ENCODE results near the gene JMJD7. TPM values are rescaled to one million over a fixed set of nuclear protein-coding genes. Genes with fewer than 3 reads are reported as not detected.

Gene JMJD7
- total RNA-seq, 1 donor from 2014 or later = 24.3 TPM

GRCh38 chr15:41836073-41836472 lies 8.2 kb downstream of the JMJD7 start:
- no peaks in the 10 kb centered on the region for H3K9me3 ChIP-seq
- H3K27me3 ChIP-seq (ENCODE audit: low read depth) = no peaks in the 10 kb centered on the region
- TF ChIP-seq CTCF (IDR thresholded peaks at IDR 0.05) = no peak
- intact Hi-C loops (cut with DNase I) = no loop called here
- H3K4me1 ChIP-seq = peaks cover 42% of the 10 kb centered on the region
- no peak for DNase-seq
- H3K27ac ChIP-seq = no peak overlapping the region
- peaks cover 39% of the 10 kb centered on the region for H3K36me3 ChIP-seq
- ATAC-seq = no peak
- H3K4me3 ChIP-seq = no peak overlapping the region

- DNase-seq = peak; percentile 83
- peak overlapping the region; percentile 82 for H3K27ac ChIP-seq
- H3K4me1 ChIP-seq = peaks cover 34% of the 10 kb centered on the region
- TF ChIP-seq CTCF (IDR thresholded peaks at IDR 0.05) = no peak
- H3K9me3 ChIP-seq = no peaks in the 10 kb centered on the region
- H3K4me3 ChIP-seq = no peak overlapping the region
- H3K36me3 ChIP-seq = peaks cover 37% of the 10 kb centered on the region
- no peaks in the 10 kb centered on the region for H3K27me3 ChIP-seq (ENCODE audit: low read depth)
- ATAC-seq = peak; percentile 76 to 79
- intact Hi-C loops (cut with DNase I) = no loop called here
Observed at GRCh38 chr15:41836713-41837454, 9.0 kb downstream of the JMJD7 start.

- H3K27me3 ChIP-seq (ENCODE audit: low read depth) = no peaks in the 10 kb centered on the region
- TF ChIP-seq CTCF (IDR thresholded peaks at IDR 0.05) = no peak
- peaks cover 33% of the 10 kb centered on the region for H3K36me3 ChIP-seq
- ATAC-seq = peak; percentile 89 to 93
- no peaks in the 10 kb centered on the region for H3K9me3 ChIP-seq
- peak; percentile 90 for DNase-seq
- no peak within 1 kb of the TSS for H3K4me3 ChIP-seq
- intact Hi-C loops (cut with DNase I) = no loop called here
- peaks cover 19% of the 10 kb centered on the region for H3K4me1 ChIP-seq
- H3K27ac ChIP-seq = peak within 1 kb of the TSS; percentile 82
Observed at GRCh38 chr15:41838400-41838897, 10.6 kb downstream of the JMJD7 start, which contains the start of gene PLA2G4B. TSS of gene PLA2G4B (plus strand) at chr15:41838847. CDS start at chr15:41838914, 67 bp downstream.

- H3K27ac ChIP-seq = no peak overlapping the region
- H3K4me3 ChIP-seq = no peak overlapping the region
- H3K27me3 ChIP-seq (ENCODE audit: low read depth) = no peaks in the 10 kb centered on the region
- intact Hi-C loops (cut with DNase I) = no loop called here
- peaks cover 18% of the 10 kb centered on the region for H3K4me1 ChIP-seq
- no peak for DNase-seq
- H3K9me3 ChIP-seq = no peaks in the 10 kb centered on the region
- no peak for TF ChIP-seq CTCF (IDR thresholded peaks at IDR 0.05)
- peaks cover 48% of the 10 kb centered on the region for H3K36me3 ChIP-seq
- no peak for ATAC-seq
Observed at GRCh38 chr15:41839781-41840491, 12.0 kb downstream of the JMJD7 start.

GRCh38 chr15:41840673-41841072 lies 12.8 kb downstream of the JMJD7 start:
- intact Hi-C loops (cut with DNase I) = no loop called here
- Histone ChIP-seq H3K9me3 (no peaks in the 10 kb centered on the region), H3K36me3 (peaks cover 54% of the 10 kb centered on the region), H3K4me1 (peaks cover 18% of the 10 kb centered on the region), H3K4me3 (no peak overlapping the region), H3K27me3 (ENCODE audit: low read depth) (no peaks in the 10 kb centered on the region), H3K27ac (no peak overlapping the region)
- no peak for TF ChIP-seq CTCF (IDR thresholded peaks at IDR 0.05)
- no peak for DNase-seq
- no peak for ATAC-seq

Data from lower lobe of right lung (tissue), 2 donors.